Measurements from ENCODE around the gene GJE1. TPM values are rescaled to one million over a fixed set of nuclear protein-coding genes. Genes with fewer than 3 reads are reported as not detected.

The GJE1 gene
- polyA plus RNA-seq, 3 donors: not detected

- no peaks in the 10 kb centered on the region for H3K36me3 ChIP-seq (replicated peaks in 1 of 2; ENCODE audit: control insufficient read depth in 1 of 2, insufficient read depth in 2 of 2, low read length in 2 of 2)
- intact Hi-C loops (cut with micrococcal nuclease): no loop called here
- no peak overlapping the region for H3K4me3 ChIP-seq (replicated peaks in 1 of 3; ENCODE audit: low read depth in 2 of 3, low read length in 3 of 3)
- no peaks in the 10 kb centered on the region for H3K27me3 ChIP-seq (ENCODE audit: control insufficient read depth in 2 of 2, insufficient read depth in 2 of 2, low read length in 2 of 2)
- no peaks in the 10 kb centered on the region for H3K79me2 ChIP-seq (ENCODE audit: insufficient read depth, low read length)
- no peaks in the 10 kb centered on the region for H3K4me1 ChIP-seq (ENCODE audit: control insufficient read depth in 1 of 2, insufficient read depth in 2 of 2, low read length in 2 of 2)
- no peak overlapping the region for H3K27ac ChIP-seq (ENCODE audit: low read depth in 1 of 2, low read length in 2 of 2)
- Mint-ChIP-seq H3K27ac (no peak overlapping the region), H3K4me1 (no peaks in the 10 kb centered on the region), H3K27me3 (ENCODE audit: low read depth in 3 of 3) (peaks cover 0 to 5% (median 0%) of the 10 kb centered on the region in 3 donors), H3K4me3 (no peak overlapping the region), H3K9me3 (peaks cover 0 to 2% (median 0%) of the 10 kb centered on the region in 7 donors), H3K36me3 (no peaks in the 10 kb centered on the region)
- H3K4me2 ChIP-seq (replicated peaks; ENCODE audit: extremely low read depth, low read length, poor library complexity, severe bottlenecking): no peak overlapping the region
- no peak for DNase-seq
- H3K9me3 ChIP-seq (replicated peaks in 1 of 2; ENCODE audit: control insufficient read depth in 1 of 2, insufficient read depth in 1 of 2, low read length in 2 of 2): no peaks in the 10 kb centered on the region
- no peak for TF ChIP-seq CTCF (IDR thresholded peaks at IDR 0.05)
- 86% methylated on average over 2 of the region's 3 CpGs for WGBS (ENCODE audit: insufficient coverage)
- H2AFZ ChIP-seq (ENCODE audit: insufficient read depth, low read depth, low read length, poor library complexity, severe bottlenecking): no peak overlapping the region
- H4K20me1 ChIP-seq (ENCODE audit: insufficient read depth, low read length): no peaks in the 10 kb centered on the region
- no peak overlapping the region for H3K9ac ChIP-seq (ENCODE audit: insufficient read depth, low read length, poor library complexity, severe bottlenecking)
Observed at GRCh38 chr6:142121342-142121741, 11.4 kb upstream of the GJE1 start.

- no peak for DNase-seq
- Histone ChIP-seq H3K4me2 (replicated peaks; ENCODE audit: extremely low read depth, low read length, poor library complexity, severe bottlenecking) (no peak overlapping the region), H4K20me1 (ENCODE audit: insufficient read depth, low read length) (no peaks in the 10 kb centered on the region), H3K4me3 (replicated peaks in 1 of 3; ENCODE audit: low read depth in 2 of 3, low read length in 3 of 3) (no peak overlapping the region), H3K9me3 (replicated peaks in 1 of 2; ENCODE audit: control insufficient read depth in 1 of 2, insufficient read depth in 1 of 2, low read length in 2 of 2) (no peaks in the 10 kb centered on the region), H3K27me3 (ENCODE audit: control insufficient read depth in 2 of 2, insufficient read depth in 2 of 2, low read length in 2 of 2) (no peaks in the 10 kb centered on the region), H3K36me3 (replicated peaks in 1 of 2; ENCODE audit: control insufficient read depth in 1 of 2, insufficient read depth in 2 of 2, low read length in 2 of 2) (no peaks in the 10 kb centered on the region), H3K9ac (ENCODE audit: insufficient read depth, low read length, poor library complexity, severe bottlenecking) (no peak overlapping the region), H3K4me1 (ENCODE audit: control insufficient read depth in 1 of 2, insufficient read depth in 2 of 2, low read length in 2 of 2) (no peaks in the 10 kb centered on the region), H3K79me2 (ENCODE audit: insufficient read depth, low read length) (no peaks in the 10 kb centered on the region), H2AFZ (ENCODE audit: insufficient read depth, low read depth, low read length, poor library complexity, severe bottlenecking) (no peak overlapping the region), H3K27ac (ENCODE audit: low read depth in 1 of 2, low read length in 2 of 2) (no peak overlapping the region)
- intact Hi-C loops (cut with micrococcal nuclease): no loop called here
- no peak overlapping the region for H3K27ac Mint-ChIP-seq
- no CpG with 5 or more reads among the region's 1 CpG for WGBS (ENCODE audit: insufficient coverage)
- peaks cover 0 to 6% (median 2%) of the 10 kb centered on the region in 7 donors for H3K9me3 Mint-ChIP-seq
- H3K4me3 Mint-ChIP-seq: no peak overlapping the region
- no peaks in the 10 kb centered on the region for H3K4me1 Mint-ChIP-seq
- H3K27me3 Mint-ChIP-seq (ENCODE audit: low read depth in 3 of 3): peaks cover 0 to 2% (median 0%) of the 10 kb centered on the region in 3 donors
- TF ChIP-seq CTCF (IDR thresholded peaks at IDR 0.05): no peak
- H3K36me3 Mint-ChIP-seq: no peaks in the 10 kb centered on the region
Observed at GRCh38 chr6:142130814-142131213, 1.9 kb upstream of the GJE1 start.
